ENCODE measurements around the gene ENSA. TPM values are rescaled to one million over a fixed set of nuclear protein-coding genes. Genes with fewer than 3 reads are reported as not detected.
A peak's percentile ranks its signal among the peaks of the same experiment; 100 is the strongest.

Gene ENSA
- total and polyA plus RNA-seq, 2 donors (not counting 3 experiments of a cell fraction or from before 2014, with no cell fraction given), result 32.4 to 155 TPM

- dilution Hi-C loops (cut with MboI; ENCODE audit: extremely low pct_ligation_motif_present, low sequenced_read_pairs), result loop anchor here (10.0 kb wide), 1 partner anchor 87 kb away; no protein-coding TSS in a partner anchor
- H3K9me1 ChIP-seq (replicated peaks; ENCODE audit: control insufficient read depth, extremely low read depth, insufficient read depth, low read length), result no peaks in the 10 kb centered on the region
- H4K20me1 ChIP-seq (replicated peaks; ENCODE audit: control insufficient read depth, extremely low read depth, insufficient read depth, low read length), result peaks cover 36% of the 10 kb centered on the region
- ChIA-PET CTCF (interaction anchor here (1.1 to 13.4 kb wide), 5 partner anchors 9 to 236 kb away, joined by 3 to 184 read pairs (median 10); no protein-coding TSS in a partner anchor), POLR2A (interaction anchor here (0.8 to 3.0 kb wide), 8 partner anchors 9 to 51 kb away, joined by 3 to 43 read pairs (median 23); partner anchors contain the start of gene ENSA)
- no peaks in the 10 kb centered on the region for H3K9me3 ChIP-seq (replicated peaks; ENCODE audit: control insufficient read depth, insufficient read depth, low read length)
- H3K27ac ChIP-seq (ENCODE audit: insufficient read depth, low read depth, low read length), result peak overlapping the region; percentile 94
- no peaks in the 10 kb centered on the region for H3K27me3 ChIP-seq (ENCODE audit: control insufficient read depth in 2 of 2, insufficient read depth in 2 of 2, low read length in 2 of 2)
- no peak for DNase-seq (ENCODE audit: low read depth, low spot score)
- peak overlapping the region; percentile 97 for H3K9ac ChIP-seq (replicated peaks; ENCODE audit: extremely low read depth, insufficient read depth, low read length)
- TF ChIP-seq CTCF (IDR thresholded peaks at IDR 0.05; ENCODE audit: extremely low read depth in 1 of 2, insufficient read depth in 1 of 2, low read depth in 1 of 2, low read length in 2 of 2) (no peak), FOS (IDR thresholded peaks at IDR 0.05; ENCODE audit: borderline replicate concordance, insufficient read depth, low read length) (no peak), MAX (IDR thresholded peaks at IDR 0.05; ENCODE audit: insufficient read depth, insufficient read length) (no peak), POLR2A (IDR thresholded peaks at IDR 0.05; ENCODE audit: low read depth, low read length) (no peak), JUN (IDR thresholded peaks at IDR 0.05; ENCODE audit: borderline replicate concordance, insufficient read depth, insufficient read length, low read depth) (no peak), EZH2 (IDR thresholded peaks at IDR 0.05; ENCODE audit: borderline replicate concordance, low read depth, low read length, severe bottlenecking) (no peak), MYC (IDR thresholded peaks at IDR 0.05; ENCODE audit: low read depth, low read length) (no peak), GATA2 (IDR thresholded peaks at IDR 0.05; ENCODE audit: insufficient read depth, insufficient read length, low read depth, low read length) (no peak)
- peak overlapping the region; percentile 87 for H3K4me2 ChIP-seq (ENCODE audit: insufficient read depth, low read length)
- no TSS peak for BruUV-seq (replicated peaks)
- no peak for FAIRE-seq
- peak overlapping the region; percentile 91 to 99 (median 92) for H3K4me3 ChIP-seq (replicated peaks in 1 of 3; ENCODE audit: insufficient read depth in 1 of 3, low read depth in 1 of 3, low read length in 3 of 3)
- H3K36me3 ChIP-seq (ENCODE audit: control insufficient read depth in 2 of 2, extremely low read depth in 1 of 2, insufficient read depth in 2 of 2, low read length in 2 of 2), result peaks cover 15 to 39% of the 10 kb centered on the region in 2 experiments
- H3K4me1 ChIP-seq (ENCODE audit: control insufficient read depth, extremely low read depth, insufficient read depth, low read length), result peaks cover 32% of the 10 kb centered on the region
- intact Hi-C loops (cut with micrococcal nuclease), result loop anchor here (2.0 to 5.0 kb wide), 2 partner anchors 51 to 235 kb away; partner anchors contain the start of gene ENSA
- peaks cover 70% of the 10 kb centered on the region for H3K79me2 ChIP-seq (ENCODE audit: control insufficient read depth, insufficient read depth, low read length)
- no peak overlapping the region for H2AFZ ChIP-seq (ENCODE audit: low read depth, low read length)
Measured at GRCh38 chr1:150577557-150578271, 51.7 kb downstream of the ENSA start.
